HG03095 (cell line): ENCODE measurements around the gene DGKQ.

ENCODE experiments used
- ATAC-seq: cut with Tn5 transposase; IDR thresholded peaks from one replicate; pipeline ENCODE4 v1.9.1; 2021; ENCODE audit warnings: moderate library complexity; ENCODE audit not compliant: unreplicated experiment

DGKQ gene

DNA sequence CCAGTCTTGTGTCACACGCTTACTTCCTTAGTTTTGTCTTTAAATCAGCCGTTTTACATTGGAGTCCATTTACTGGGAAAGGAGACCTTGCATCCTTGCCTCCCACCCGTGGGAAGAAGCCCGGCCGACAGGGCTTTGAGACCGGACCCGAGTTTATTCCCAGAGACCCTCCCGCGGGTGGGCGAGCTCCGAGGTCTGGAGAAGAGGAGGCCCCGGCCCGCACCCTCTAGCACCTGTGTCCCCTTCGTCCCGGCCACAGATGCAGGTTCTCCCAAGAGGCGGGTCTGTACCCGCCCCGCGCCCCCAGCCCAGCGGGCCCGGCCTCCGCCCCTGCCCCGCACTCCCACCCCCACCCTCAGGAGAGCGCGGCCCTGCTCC is 23.6 kb upstream of the DGKQ start:
- no peak for ATAC-seq

DNA sequence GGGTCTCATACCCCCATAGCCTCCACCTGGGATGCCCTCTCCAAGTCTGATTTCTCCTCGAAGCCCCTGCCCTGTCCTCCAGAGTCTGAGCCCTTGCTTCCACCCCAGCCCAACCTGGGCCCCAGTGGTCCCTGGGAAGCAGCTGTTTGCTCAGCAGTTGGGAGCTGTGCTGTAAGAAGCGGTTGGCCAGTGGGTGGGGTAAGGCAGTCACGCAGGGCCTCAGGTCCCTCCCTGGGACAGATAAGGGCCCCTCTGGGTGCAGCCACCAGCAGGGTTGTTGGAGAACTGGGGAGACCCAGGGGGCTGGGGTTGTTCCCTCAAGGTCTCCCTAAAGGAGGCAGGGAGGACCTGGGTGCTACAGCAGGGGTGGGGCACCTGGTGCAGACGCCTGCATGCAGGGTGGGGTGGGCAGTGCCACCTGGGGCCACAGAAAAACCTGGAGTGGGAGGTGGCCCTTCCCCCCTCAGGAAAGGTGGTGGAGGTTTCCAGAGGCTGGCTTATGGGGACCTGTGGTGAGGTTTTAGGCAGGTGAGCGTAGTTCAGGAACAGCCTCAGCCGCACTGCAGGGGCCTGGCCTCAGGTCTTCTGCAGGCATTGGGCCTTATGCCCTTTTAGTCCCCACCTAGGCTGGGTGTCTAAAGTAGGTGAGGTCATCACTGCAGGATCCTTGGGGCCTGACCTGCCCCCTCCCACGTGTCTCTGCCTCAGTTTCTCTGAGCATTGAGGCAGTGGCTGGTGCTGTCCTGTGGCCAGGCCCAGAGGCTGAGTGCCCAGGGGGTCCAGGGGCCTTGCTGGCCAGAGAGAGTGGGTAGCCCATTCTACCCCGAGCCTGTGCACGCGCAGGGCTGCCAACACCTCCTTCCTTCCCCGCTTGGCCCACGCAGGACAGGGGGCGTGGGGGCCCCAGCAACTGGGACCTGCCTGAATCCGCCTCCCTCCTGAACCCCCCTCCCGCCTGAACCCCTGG is 22.9 kb upstream of the DGKQ start:
- no peak for ATAC-seq

DNA sequence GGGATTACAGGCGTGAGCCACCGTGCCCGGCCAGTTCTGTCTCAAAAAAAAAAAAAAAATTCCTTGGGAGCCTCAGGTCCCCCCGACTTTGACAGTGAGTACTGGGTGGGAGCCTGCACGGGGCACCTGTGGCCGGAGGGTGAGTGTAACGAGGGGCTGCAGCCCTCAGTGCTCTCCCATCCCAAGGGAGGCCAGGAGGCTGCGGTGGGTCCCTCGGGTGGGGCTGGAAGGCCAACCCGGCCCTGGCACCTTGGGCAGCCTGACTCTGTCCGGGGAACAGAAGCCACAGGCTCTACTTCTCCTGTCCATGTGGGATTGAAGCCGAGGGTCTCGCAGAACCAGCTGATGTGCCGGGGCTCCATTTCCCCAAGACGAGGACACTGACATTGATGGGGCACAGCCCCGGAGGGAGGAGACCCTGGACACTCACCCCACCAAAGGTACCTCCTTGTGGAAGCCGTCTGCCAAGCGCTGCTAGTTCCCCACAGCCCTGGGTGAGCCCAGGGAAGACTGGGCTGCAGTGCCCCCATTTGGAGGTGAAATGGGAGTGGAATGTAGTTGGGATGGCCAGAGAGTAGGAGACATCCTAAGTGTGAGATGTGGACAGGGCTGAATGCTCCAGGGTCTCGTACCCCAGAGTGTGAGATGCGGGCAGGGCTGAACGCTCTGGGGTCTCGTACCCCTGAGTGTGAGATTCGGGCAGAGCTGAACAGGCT is 22.1 kb upstream of the DGKQ start:
- no peak for ATAC-seq

DNA sequence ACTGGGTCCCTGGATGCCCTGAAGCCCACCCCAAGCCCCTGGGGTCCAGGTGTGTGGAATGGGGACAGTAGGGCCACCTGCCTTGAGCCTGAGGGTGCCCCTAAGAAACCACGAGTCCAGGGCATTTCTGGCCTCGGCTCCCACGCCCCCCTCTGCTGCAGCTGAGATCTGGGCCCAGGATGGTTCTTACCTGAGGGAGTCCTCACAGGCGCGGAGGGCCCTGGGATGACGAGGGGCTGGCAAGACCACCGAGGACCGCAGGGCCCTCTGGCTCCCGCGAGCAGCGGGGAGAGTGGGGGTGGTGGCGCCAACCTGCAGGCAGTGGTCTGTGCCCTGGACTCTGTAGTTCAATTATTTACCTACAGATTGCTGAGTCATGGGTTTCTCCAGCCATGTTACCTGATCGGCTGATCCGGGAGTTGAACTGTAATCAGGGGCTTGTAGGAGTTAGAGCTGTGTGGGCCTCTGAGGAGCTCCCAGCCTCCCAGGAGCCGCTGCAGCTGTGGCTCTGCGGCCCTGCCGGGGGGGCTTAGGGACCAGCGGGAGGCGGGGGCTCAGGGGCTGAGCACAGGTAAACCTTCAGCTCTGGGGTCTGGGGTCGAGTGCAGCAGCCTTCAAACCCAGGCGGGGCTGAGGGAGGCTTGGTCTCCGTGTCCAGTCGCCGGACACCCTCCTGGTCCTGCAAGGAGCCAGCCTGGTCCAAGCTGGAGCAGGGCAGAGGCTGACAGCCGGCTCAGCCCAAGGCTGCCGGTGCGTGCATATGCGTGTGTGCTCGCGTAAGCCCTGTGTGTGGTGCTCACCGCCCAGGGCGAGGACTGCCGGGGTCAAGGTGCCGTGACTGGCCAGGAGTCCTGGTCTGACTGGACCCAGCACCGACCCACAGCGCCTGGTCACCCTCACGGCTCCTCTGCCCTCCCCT is 20.0 kb upstream of the DGKQ start, which contains the start of gene SLC26A1:
SLC26A1 (minus strand) TSS at position 294 of the 919 bp plus-strand sequence. CDS start 1,701 bp downstream, outside the sequence.
- ATAC-seq = no peak

DNA sequence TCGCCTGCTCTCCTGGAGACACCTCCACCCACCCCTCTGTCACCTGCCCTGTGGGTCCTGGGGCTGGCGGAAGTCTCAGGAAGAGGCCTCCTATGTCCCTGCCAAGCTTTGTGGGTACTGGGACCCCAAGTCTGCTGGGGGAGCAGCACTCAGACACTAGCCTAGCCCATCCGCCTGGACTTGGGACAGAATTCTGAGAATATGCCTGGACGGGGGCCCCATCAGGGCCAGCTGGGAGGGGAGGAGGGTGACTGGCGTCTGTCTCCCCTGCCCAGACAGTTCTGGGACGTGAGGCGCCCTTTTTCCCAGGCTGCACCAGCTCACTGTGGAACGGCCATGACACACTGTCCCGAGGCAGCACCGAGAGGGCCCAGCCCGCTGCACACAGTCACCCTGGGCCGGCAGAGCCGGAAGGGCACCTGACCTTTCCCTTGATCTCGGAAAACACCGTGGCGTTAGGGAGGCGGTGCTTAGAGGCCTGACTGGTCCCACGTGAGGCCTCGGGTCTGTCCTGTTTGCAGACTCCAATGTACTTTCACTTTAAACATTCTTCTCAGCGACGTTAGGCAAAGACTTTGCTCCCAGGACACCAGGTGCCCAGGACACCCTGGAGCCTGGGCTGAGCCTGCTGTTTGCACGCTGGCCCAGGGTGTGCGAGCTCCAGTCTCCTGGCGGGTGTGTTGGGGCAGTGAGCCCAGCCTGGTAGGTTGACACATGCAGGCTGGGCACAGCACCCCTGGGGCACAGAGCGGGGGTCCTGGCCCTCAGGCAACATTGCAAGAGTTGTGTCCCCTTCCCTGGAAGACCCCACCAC is 19.1 kb upstream of the DGKQ start:
- no peak for ATAC-seq

DNA sequence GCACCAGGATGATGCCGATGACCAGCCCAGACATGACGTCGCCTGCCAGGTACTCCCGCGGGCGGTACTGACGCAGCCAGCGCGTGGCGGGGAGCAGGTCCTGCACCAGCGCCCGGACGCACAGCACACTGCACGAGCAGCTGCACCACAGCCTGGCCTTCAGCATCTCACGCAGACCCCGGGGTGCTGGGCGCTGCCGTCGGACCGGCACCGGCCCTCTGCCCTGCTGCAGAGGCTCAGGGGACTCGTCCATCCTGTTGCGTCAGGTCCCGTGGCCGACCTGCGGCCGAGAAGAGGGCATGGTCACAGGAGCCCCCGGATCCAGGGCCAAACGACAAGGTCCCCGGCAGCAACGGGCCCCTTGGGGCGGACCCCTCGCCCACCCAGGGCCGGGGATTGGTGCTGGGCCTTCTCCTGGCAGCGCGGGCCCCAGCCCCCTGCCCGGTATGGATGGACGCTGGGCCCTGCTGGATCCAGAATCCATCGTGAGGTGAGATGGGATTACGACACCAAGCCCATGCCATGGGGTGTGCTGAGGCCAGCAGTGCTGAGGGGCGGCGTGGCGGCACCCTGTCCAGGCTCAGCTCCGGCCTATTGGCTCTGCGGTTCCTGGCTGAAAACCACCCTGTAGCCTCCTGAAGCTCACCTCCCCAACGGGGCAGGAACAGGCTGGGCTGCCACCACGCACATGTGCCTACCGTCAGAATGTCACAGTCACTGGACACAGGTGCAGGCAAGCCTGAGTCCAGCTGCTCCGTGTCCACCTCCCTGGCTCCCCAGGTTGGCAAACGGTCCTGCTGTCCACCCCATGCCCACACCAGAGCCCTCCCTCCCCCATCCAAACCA is 18.3 kb upstream of the DGKQ start:
- ATAC-seq = no peak

DNA sequence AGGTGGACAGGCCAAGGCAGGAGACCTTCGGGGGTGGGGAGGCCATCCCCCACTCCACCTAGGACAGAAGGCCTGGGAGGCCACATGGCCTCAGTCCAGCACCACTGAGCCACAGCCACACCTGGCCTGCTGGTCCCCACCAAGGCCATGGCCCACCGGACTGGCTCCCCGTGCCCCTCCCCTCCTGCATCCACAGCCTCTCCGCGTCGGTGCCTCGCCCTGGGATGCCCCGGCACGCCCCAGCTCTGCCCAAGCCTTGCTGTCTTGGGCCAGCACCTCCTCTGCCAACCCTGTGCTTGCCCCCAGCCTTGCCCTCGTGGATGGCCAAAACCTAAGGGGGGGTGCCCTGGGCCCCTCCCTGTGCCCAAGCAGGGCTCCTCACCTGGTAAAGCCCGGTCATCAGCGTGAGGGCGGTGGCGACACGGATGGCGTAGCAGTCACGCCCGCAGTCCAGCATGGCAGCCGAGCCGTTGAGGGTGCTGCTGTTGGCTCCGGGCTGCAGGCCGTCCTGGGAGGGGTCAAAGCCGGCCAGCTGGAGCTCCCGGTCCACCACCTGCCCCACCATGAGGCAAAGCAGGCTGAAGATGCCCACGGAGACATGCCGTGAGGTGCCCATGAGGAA is 17.5 kb upstream of the DGKQ start:
- ATAC-seq = no peak

DNA sequence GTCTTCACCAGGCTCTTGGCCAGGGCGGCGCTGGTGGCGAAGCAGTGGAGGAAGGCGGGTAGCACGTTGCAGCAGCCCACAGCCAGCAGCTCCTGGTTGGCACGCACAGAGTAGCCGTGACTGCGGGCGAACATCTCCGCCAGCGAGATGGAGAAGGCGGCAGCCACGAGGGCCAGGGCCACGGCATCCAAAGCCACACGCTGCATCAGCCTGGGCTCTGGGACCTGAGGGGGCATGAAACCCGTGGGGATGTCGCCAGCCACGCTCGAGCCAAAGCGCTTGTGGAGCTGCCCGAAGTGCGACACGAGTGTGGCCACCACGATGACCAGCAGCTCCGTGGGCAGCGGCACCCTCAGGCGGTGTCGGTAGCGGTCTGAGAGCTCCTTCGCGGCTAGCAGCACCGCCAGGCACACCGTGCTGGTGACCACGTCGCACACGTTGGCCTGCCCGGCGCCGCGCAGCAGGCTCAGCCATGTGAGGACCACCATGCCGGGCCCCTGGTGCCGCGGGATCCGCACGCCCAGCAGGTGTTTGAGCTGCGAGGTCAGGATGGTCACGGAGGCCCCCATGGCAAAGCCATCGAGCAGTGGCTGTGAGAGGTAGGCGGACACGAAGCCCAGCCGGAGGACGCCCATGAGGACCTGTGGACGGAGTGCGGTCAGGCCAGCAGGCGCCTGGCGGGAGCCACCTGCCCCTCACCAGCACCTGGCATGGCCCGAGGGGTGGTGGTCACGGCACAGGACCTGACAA is 16.5 kb upstream of the DGKQ start:
- no peak for ATAC-seq

DNA sequence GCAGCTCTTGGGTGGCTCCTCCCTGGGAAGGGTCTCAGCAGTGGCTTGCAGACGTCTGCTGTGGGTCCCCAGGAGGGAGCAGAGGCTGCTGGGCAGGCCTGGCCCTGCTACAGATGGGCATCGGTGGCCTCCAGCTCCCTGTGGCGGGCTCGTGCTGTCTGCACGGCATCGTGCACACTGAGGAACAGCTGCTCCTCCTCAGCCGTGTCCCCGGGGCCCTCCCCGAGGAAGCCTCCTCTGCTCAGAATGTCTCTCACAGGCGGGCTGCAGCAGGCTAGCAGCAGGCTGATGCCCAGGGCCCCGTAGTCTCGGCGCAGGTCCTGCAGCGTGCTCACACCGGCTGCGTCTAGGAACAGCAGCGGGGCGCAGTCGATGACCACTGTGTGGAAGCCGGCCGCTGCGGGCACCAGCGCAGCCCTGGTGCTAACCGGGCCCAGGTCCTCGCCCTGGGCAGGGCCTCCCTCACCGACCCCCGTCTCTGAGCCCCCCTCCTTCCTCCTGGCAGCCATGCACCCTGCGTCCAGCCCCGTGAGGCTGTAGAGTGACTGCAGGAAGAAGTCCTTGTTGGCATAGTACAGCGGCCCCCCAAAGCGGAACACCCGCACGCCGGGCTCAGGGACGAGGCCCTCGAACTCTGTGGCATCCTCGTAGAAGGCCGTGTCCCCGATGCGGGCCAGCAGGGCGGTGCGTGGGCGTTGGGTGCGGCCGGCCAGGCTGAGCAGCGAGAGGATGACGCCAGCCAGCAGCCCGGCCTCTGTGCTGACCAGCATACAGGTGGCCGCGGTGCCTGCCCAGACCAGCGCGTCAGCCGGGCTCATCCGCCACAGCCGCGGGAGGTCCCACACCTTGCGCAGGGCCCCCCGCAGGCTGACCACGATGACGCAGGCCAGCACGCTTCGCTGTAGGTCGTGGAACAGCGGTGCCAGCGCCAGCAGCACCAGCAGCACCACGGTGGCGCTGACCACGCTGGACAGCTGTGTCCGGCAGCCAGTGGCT is 15.7 kb upstream of the DGKQ start:
- no peak for ATAC-seq

DNA sequence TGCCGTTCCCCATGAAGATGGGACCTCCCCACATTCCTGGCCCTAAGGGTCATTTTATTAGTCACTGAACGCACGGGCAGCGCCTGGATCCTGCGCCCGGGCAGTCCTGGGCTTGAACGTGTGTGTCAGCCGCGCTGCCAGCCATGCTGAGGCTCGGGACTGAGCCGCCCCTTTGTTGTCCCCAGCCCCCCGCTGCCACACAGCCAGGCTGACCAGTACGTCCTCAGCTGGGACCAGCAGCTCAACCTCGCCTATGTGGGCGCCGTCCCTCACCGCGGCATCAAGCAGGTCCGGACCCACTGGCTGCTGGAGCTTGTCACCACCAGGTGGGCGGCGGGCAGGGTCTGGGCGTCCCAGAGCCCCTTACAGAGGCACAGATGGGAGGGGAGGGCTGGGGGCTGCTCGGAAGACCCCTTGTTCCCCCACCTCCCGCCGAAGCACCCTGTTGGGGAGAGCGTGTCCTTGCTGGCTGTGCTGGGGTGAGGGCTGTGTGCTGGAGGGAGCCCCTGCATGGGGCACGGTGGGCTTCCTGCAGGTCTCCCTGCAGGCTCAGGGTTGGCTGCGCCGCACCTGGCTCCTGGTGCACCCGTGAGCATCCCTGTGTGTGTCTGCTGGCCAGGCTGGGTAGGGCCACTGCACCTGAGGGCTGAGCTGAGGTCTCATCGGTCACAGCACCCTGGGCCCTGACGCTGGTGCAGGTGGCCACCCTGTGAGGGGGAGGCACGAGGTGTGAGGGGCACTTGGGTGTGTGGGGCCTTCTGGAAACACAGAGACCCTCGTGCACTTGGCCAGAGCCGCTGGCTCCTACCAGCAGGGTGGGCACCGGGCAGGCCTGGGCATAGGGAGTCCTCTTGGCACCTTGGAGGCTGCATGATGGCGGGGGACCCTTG is 14.5 kb upstream of the DGKQ start:
- no peak for ATAC-seq

DNA sequence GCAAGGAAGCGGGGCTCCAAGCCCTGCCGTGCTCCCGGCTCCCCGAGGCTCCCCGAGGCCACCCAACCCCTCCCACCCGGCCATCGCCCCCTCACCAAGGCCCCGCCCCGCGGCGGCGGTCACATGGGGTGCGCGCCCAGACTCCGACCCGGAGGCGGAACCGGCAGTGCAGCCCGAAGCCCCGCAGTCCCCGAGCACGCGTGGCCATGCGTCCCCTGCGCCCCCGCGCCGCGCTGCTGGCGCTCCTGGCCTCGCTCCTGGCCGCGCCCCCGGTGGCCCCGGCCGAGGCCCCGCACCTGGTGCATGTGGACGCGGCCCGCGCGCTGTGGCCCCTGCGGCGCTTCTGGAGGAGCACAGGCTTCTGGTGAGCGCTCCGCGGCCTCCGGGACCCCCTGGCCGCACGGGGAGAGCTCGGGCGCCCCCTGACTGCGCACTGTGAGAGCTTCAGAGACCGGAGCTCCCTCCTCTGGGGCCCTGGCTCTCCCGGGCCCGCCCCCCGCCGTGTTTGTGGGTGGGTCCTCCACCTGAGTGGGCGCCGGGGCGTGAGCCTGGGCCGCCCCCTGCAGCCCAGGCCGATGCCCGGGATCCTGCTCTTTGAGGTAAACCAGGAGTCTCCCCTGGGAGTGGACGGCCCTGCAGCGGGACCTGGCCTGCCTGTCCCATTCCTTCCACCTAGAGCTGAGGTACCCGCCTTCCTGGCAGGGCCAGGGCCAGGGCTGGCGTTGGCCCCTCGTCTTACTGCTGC is 13.7 kb upstream of the DGKQ start, which contains the start of gene IDUA:
IDUA (plus strand) TSS at position 166 of the 745 bp plus-strand sequence; CDS start at position 207, 41 bp downstream.
- peak; percentile 76 for ATAC-seq

DNA sequence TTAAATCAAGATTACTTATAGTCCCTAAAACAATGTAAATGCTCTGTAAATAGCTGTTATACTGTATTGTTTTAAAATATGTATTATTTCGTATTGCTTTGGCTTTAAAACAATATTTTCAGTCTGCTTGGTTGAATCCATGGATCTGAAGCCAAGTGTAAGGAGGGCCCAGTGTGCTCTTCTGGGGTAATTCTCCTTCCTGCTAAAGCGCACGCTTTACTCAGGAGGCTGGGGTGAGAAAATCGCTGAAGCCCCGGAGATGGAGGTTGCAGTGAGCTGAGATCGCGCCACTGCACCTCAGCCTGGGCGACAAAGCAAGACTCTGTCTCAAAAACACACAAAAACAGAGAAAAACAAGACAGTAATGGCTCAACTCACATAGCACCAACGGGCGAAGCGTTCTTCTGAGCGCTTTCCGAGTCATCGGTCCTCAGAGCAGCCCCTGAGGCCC is 13.1 kb upstream of the DGKQ start:
- ATAC-seq = peak; percentile 18

DNA sequence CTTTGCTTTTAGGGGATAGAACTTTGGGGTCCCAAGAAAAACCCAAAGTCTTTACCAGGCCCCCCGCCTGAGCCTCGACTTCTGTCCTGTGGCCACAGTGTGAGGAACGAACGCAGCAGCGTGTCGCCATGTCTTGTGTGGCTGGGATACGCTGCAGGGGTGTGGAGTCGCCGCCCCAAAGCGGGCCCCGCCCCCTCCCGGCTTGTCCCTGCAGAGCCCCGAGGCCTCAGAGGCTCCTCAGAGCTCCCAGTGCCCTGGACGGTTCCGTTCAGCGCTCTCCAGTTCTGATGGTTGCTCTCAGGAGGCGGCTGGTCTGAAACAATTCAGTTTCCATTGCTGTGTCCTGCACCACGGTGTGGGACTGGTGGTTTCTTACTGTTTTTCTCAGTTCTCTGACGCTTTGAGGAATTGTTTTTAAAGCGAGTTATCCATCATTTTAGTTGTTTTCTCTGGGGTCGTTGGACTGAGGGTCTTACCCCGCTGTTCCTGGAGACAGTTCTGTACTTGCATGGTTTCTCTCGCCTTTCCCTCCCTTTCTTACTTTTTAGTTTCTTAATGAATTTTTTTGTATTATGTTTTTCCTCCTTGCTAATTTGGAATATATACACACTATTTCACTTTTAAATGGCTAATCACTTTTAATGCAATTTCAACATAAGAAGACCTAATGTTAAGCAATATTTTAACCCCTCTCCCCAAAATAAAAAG is 11.9 kb upstream of the DGKQ start:
- no peak for ATAC-seq

DNA sequence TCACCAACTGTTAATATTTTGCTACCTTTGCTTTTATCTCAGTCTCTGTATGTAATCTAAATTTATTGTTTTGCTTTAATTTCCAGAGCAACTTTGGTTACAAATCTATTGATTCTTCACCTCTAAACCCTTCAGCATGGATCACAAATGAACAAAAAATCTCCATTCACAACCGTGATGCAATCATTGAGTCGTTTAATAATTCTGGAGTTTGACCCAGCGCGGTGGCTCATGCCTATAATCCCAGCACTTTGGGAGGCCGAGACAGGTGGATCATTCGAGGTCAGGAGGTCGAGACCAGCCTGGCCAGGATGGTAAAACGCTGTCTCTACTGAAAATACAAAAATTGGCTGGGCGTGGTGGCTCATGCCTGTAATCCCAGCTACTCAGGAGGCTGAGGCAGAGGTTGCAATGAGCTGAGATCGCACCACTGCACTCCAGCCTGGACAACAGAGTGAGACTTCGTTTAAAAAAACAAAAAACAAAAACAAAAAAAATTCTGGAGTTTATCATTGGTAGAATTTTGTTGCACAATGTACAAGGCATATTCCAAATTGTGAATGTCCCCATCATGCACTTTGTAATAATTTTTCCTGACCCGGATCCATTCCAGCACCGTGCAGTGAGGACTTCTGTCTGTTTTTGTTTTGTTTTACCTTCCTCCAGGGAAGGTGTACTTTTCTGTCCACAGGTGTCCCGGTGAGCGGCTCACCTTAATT is 11.1 kb upstream of the DGKQ start:
- ATAC-seq = no peak
